Measurements from ENCODE around the gene MICAL3. TPM values are rescaled to one million over a fixed set of nuclear protein-coding genes. Genes with fewer than 3 reads are reported as not detected.
"Not testable (repeated sequence)": the region's sequence is repeated elsewhere in the genome, so short reads cannot be mapped to it uniquely, and the experiment has no call there.

Gene MICAL3
- polyA plus RNA-seq, 3 donors: 24.6 to 46.6 (median 46.0) TPM

GRCh38 chr22:17780116-17780740, 244.1 kb downstream of the MICAL3 start:
- DNase-seq: no peak

- DNase-seq: no peak
These were observed 244.9 kb downstream of the MICAL3 start for GRCh38 chr22:17779286-17780115.

GRCh38 chr22:17778412-17778976, 245.9 kb downstream of the MICAL3 start:
- no peak for DNase-seq

- DNase-seq: no peak
These were observed 246.7 kb downstream of the MICAL3 start for GRCh38 chr22:17777717-17778044.

- DNase-seq: no peak
These were observed 247.2 kb downstream of the MICAL3 start for GRCh38 chr22:17777005-17777716.

- DNase-seq: no peak
These were observed 248.4 kb downstream of the MICAL3 start for GRCh38 chr22:17775781-17776465.

- DNase-seq: no peak
These were observed 249.3 kb downstream of the MICAL3 start for GRCh38 chr22:17774926-17775685.

- DNase-seq: no peak
These were observed 250.0 kb downstream of the MICAL3 start, which contains the start of gene BID for GRCh38 chr22:17774206-17774925. BID (minus strand) TSS chr22:17774469; CDS start chr22:17750116, 24,353 bp downstream.

- DNase-seq: no peak
These were observed 250.7 kb downstream of the MICAL3 start for GRCh38 chr22:17773606-17774205.

GRCh38 chr22:17772958-17773605, 251.3 kb downstream of the MICAL3 start:
- DNase-seq: no peak

- no peak for DNase-seq
These were observed 252.0 kb downstream of the MICAL3 start for GRCh38 chr22:17772249-17772957.

GRCh38 chr22:17770180-17771077, 253.9 kb downstream of the MICAL3 start:
- DNase-seq: no peak

- no peak for DNase-seq
These were observed 254.7 kb downstream of the MICAL3 start for GRCh38 chr22:17769716-17770082.

GRCh38 chr22:17769013-17769715, 255.2 kb downstream of the MICAL3 start:
- DNase-seq: no peak

GRCh38 chr22:17767233-17768065, 256.9 kb downstream of the MICAL3 start:
- DNase-seq: no peak

GRCh38 chr22:17764852-17765251, 259.5 kb downstream of the MICAL3 start:
- not testable (repeated sequence) for DNase-seq
